ENCODE data around the gene USH1C.

Gene USH1C

GRCh38 chr11:17498475-17498874 is 45.7 kb downstream of the USH1C start:
- no peak for DNase-seq

GRCh38 chr11:17498058-17498457 is 46.2 kb downstream of the USH1C start:
- DNase-seq = peak; percentile 27

GRCh38 chr11:17496406-17496805 is 47.8 kb downstream of the USH1C start:
- DNase-seq = no peak

GRCh38 chr11:17494019-17494418 is 50.2 kb downstream of the USH1C start:
- no peak for DNase-seq

- no peak for DNase-seq
Measured at GRCh38 chr11:17490938-17491337, 53.3 kb downstream of the USH1C start.

- no peak for DNase-seq
Measured at GRCh38 chr11:17490232-17490631, 54.0 kb downstream of the USH1C start.

GRCh38 chr11:17489751-17490150 is 54.5 kb downstream of the USH1C start:
- DNase-seq = no peak

- DNase-seq = no peak
Measured at GRCh38 chr11:17488563-17488962, 55.7 kb downstream of the USH1C start.

- DNase-seq = no peak
Measured at GRCh38 chr11:17486646-17487045, 57.6 kb downstream of the USH1C start.

GRCh38 chr11:17483505-17483904 is 60.7 kb downstream of the USH1C start:
- DNase-seq = no peak

- no peak for DNase-seq
Measured at GRCh38 chr11:17481905-17482304, 62.3 kb downstream of the USH1C start.

- no peak for DNase-seq
Measured at GRCh38 chr11:17479284-17480214, 64.7 kb downstream of the USH1C start.

- DNase-seq = no peak
Measured at GRCh38 chr11:17478070-17478469, 66.1 kb downstream of the USH1C start.

GRCh38 chr11:17477361-17477760 is 66.9 kb downstream of the USH1C start:
- DNase-seq = no peak

- DNase-seq = peak; percentile 8
Measured at GRCh38 chr11:17477084-17477333, 67.2 kb downstream of the USH1C start.

GRCh38 chr11:17476317-17477083 is 67.7 kb downstream of the USH1C start, which contains the start of gene ABCC8:
Gene ABCC8 (minus strand): TSS chr11:17476845. CDS start chr11:17476776, 69 bp downstream.
- peak; percentile 23 for DNase-seq

- DNase-seq = no peak
Measured at GRCh38 chr11:17475666-17476316, 68.4 kb downstream of the USH1C start.

GRCh38 chr11:17473071-17473744 is 71.0 kb downstream of the USH1C start:
- no peak for DNase-seq

GRCh38 chr11:17472467-17472866 is 71.7 kb downstream of the USH1C start:
- no peak for DNase-seq

- no peak for DNase-seq
Measured at GRCh38 chr11:17471501-17471900, 72.7 kb downstream of the USH1C start.

GRCh38 chr11:17469998-17470397 is 74.2 kb downstream of the USH1C start:
- DNase-seq = no peak

- DNase-seq = no peak
Measured at GRCh38 chr11:17468122-17468521, 76.1 kb downstream of the USH1C start.

GRCh38 chr11:17463546-17464174 is 80.6 kb downstream of the USH1C start:
- DNase-seq = no peak
